Activated T-cell treated with anti-CD3 and anti-CD28 coated beads, Interleukin-2, amount 50 U/mL, for 24 hours (primary cell): ENCODE measurements around the gene FES.
A peak's percentile ranks its signal among the peaks of the same experiment; 100 is the strongest.
"Not testable (repeated sequence)": the region's sequence is repeated elsewhere in the genome, so short reads cannot be mapped to it uniquely, and the experiment has no call there.

Experiments
- DNase-seq: peaks from one replicate; pipeline ENCODE4 v3.0.0-alpha.2; 2020
- H3K27ac Mint-ChIP-seq: 2 replicates; pipeline ENCODE4 v1.8.0; 2020; ENCODE audit warnings: mild to moderate bottlenecking, mixed read lengths
- H3K27me3 Mint-ChIP-seq: 2 replicates; pipeline ENCODE4 v1.8.0; 2020; ENCODE audit warnings: mixed read lengths
- H3K36me3 Mint-ChIP-seq: 2 replicates; pipeline ENCODE4 v1.8.0; 2020; ENCODE audit warnings: low read depth, mixed read lengths
- H3K4me1 Mint-ChIP-seq: 2 replicates; pipeline ENCODE4 v1.8.0; 2020; ENCODE audit warnings: low read depth, mixed read lengths
- H3K4me3 Mint-ChIP-seq: 2 replicates; pipeline ENCODE4 v1.8.0; 2020; ENCODE audit warnings: mild to moderate bottlenecking, moderate library complexity, mixed read lengths
- H3K9me3 Mint-ChIP-seq: 2 replicates; pipeline ENCODE4 v1.8.0; 2020; ENCODE audit warnings: mixed read lengths

Gene FES

GRCh38 chr15:90883976-90884718, at the start of gene FES:
Gene FES (plus strand): TSS chr15:90884504. CDS start chr15:90885046, 542 bp downstream.
- Mint-ChIP-seq H3K4me1 (peaks cover 17% of the 10 kb centered on the region), H3K36me3 (peaks cover 41% of the 10 kb centered on the region), H3K4me3 (peak within 1 kb of the TSS; percentile 17), H3K27me3 (peaks cover 2% of the 10 kb centered on the region), H3K9me3 (no peaks in the 10 kb centered on the region), H3K27ac (peak within 1 kb of the TSS; percentile 61)
- DNase-seq = no peak

- Mint-ChIP-seq H3K27me3 (no peaks in the 10 kb centered on the region), H3K36me3 (peaks cover 2% of the 10 kb centered on the region), H3K4me3 (no peak overlapping the region), H3K27ac (peak overlapping the region; percentile 42), H3K9me3 (no peaks in the 10 kb centered on the region), H3K4me1 (peaks cover 77% of the 10 kb centered on the region)
- no peak for DNase-seq
Observed at GRCh38 chr15:90834626-90835025, 49.7 kb upstream of the FES start.

- peaks cover 2% of the 10 kb centered on the region for H3K36me3 Mint-ChIP-seq
- H3K27me3 Mint-ChIP-seq = no peaks in the 10 kb centered on the region
- DNase-seq = no peak
- peak overlapping the region; percentile 74 for H3K4me3 Mint-ChIP-seq
- H3K27ac Mint-ChIP-seq = peak overlapping the region; percentile 96
- H3K9me3 Mint-ChIP-seq = no peaks in the 10 kb centered on the region
- H3K4me1 Mint-ChIP-seq = peaks cover 74% of the 10 kb centered on the region
Observed at GRCh38 chr15:90836296-90836871, 47.9 kb upstream of the FES start.

- Mint-ChIP-seq H3K9me3 (no peaks in the 10 kb centered on the region), H3K36me3 (peaks cover 2% of the 10 kb centered on the region), H3K4me1 (peaks cover 77% of the 10 kb centered on the region), H3K4me3 (peak overlapping the region; percentile 74), H3K27ac (peak overlapping the region; percentile 96), H3K27me3 (no peaks in the 10 kb centered on the region)
- peak; percentile 68 for DNase-seq
Observed at GRCh38 chr15:90837094-90837493, 47.2 kb upstream of the FES start.

GRCh38 chr15:90838139-90838538, 46.2 kb upstream of the FES start:
- Mint-ChIP-seq H3K36me3 (peaks cover 2% of the 10 kb centered on the region), H3K4me1 (peaks cover 70% of the 10 kb centered on the region), H3K9me3 (no peaks in the 10 kb centered on the region), H3K4me3 (peak overlapping the region; percentile 74), H3K27ac (peak overlapping the region; percentile 96), H3K27me3 (no peaks in the 10 kb centered on the region)
- peak; percentile 88 for DNase-seq

GRCh38 chr15:90838544-90838943, 45.8 kb upstream of the FES start:
- H3K9me3 Mint-ChIP-seq = no peaks in the 10 kb centered on the region
- H3K27me3 Mint-ChIP-seq = no peaks in the 10 kb centered on the region
- peaks cover 70% of the 10 kb centered on the region for H3K4me1 Mint-ChIP-seq

GRCh38 chr15:90839187-90840071, 44.9 kb upstream of the FES start:
- Mint-ChIP-seq H3K4me1 (peaks cover 68% of the 10 kb centered on the region), H3K27me3 (no peaks in the 10 kb centered on the region), H3K27ac (peak overlapping the region; percentile 96), H3K36me3 (peaks cover 2% of the 10 kb centered on the region), H3K4me3 (peak overlapping the region; percentile 74), H3K9me3 (no peaks in the 10 kb centered on the region)
- DNase-seq = peak; percentile 57

More at GRCh38 chr15:90838544-90838943, 45.8 kb upstream of the FES start:
- peaks cover 2% of the 10 kb centered on the region for H3K36me3 Mint-ChIP-seq
- no peak for DNase-seq
- peak overlapping the region; percentile 74 for H3K4me3 Mint-ChIP-seq
- peak overlapping the region; percentile 96 for H3K27ac Mint-ChIP-seq

- H3K27me3 Mint-ChIP-seq = no peaks in the 10 kb centered on the region
- no peaks in the 10 kb centered on the region for H3K9me3 Mint-ChIP-seq
- H3K4me3 Mint-ChIP-seq = peak overlapping the region; percentile 74
- peaks cover 70% of the 10 kb centered on the region for H3K4me1 Mint-ChIP-seq
- peak overlapping the region; percentile 96 for H3K27ac Mint-ChIP-seq
- no peak for DNase-seq
- peaks cover 2% of the 10 kb centered on the region for H3K36me3 Mint-ChIP-seq
Observed at GRCh38 chr15:90840157-90840855, 44.0 kb upstream of the FES start.

GRCh38 chr15:90840954-90841353, 43.4 kb upstream of the FES start:
- H3K27me3 Mint-ChIP-seq = no peaks in the 10 kb centered on the region
- H3K27ac Mint-ChIP-seq = no peak overlapping the region
- peaks cover 2% of the 10 kb centered on the region for H3K36me3 Mint-ChIP-seq
- no peak for DNase-seq
- H3K4me1 Mint-ChIP-seq = peaks cover 73% of the 10 kb centered on the region
- H3K9me3 Mint-ChIP-seq = no peaks in the 10 kb centered on the region
- H3K4me3 Mint-ChIP-seq = no peak overlapping the region

GRCh38 chr15:90844696-90845095, 39.6 kb upstream of the FES start:
- no peak for DNase-seq
- Mint-ChIP-seq H3K27me3 (no peaks in the 10 kb centered on the region), H3K9me3 (no peaks in the 10 kb centered on the region), H3K27ac (peak overlapping the region; percentile 77), H3K36me3 (peaks cover 2% of the 10 kb centered on the region), H3K4me1 (peaks cover 45% of the 10 kb centered on the region), H3K4me3 (no peak overlapping the region)

GRCh38 chr15:90845201-90845949, 38.9 kb upstream of the FES start:
- no peaks in the 10 kb centered on the region for H3K9me3 Mint-ChIP-seq
- no peaks in the 10 kb centered on the region for H3K27me3 Mint-ChIP-seq
- H3K27ac Mint-ChIP-seq = peak overlapping the region; percentile 77
- H3K4me3 Mint-ChIP-seq = peak overlapping the region; percentile 25
- peaks cover 2% of the 10 kb centered on the region for H3K36me3 Mint-ChIP-seq
- DNase-seq = peak; percentile 56
- peaks cover 38% of the 10 kb centered on the region for H3K4me1 Mint-ChIP-seq

GRCh38 chr15:90849424-90849823, 34.9 kb upstream of the FES start:
- peaks cover 57% of the 10 kb centered on the region for H3K4me1 Mint-ChIP-seq
- H3K9me3 Mint-ChIP-seq, H3K4me3 Mint-ChIP-seq, H3K27me3 Mint-ChIP-seq, DNase-seq, H3K27ac Mint-ChIP-seq: not testable (repeated sequence)
- peaks cover 10% of the 10 kb centered on the region for H3K36me3 Mint-ChIP-seq

GRCh38 chr15:90851114-90851513, 33.2 kb upstream of the FES start:
- no peaks in the 10 kb centered on the region for H3K27me3 Mint-ChIP-seq
- peaks cover 6% of the 10 kb centered on the region for H3K9me3 Mint-ChIP-seq
- H3K36me3 Mint-ChIP-seq = peaks cover 10% of the 10 kb centered on the region
- H3K27ac Mint-ChIP-seq = peak overlapping the region; percentile 95
- no peak for DNase-seq
- peak overlapping the region; percentile 61 for H3K4me3 Mint-ChIP-seq
- H3K4me1 Mint-ChIP-seq = peaks cover 61% of the 10 kb centered on the region
